ENCODE measurements around the gene GAREM1.
A peak's percentile ranks its signal among the peaks of the same experiment; 100 is the strongest.
"Not testable (repeated sequence)": the region's sequence is repeated elsewhere in the genome, so short reads cannot be mapped to it uniquely, and the experiment has no call there.

GAREM1 gene

GRCh38 chr18:32470714-32471633, at the start of gene GAREM1:
Gene GAREM1 (minus strand): TSS chr18:32470882. CDS start chr18:32470428, 454 bp downstream.
- DNase-seq (ENCODE audit: low read depth): peak; percentile 35

GRCh38 chr18:32511147-32511546, 40.5 kb upstream of the GAREM1 start:
- no peak for DNase-seq (ENCODE audit: low read depth)

GRCh38 chr18:32509111-32509510, 38.4 kb upstream of the GAREM1 start:
- no peak for DNase-seq (ENCODE audit: low read depth)

- DNase-seq (ENCODE audit: low read depth): no peak
These were observed 36.4 kb upstream of the GAREM1 start for GRCh38 chr18:32507093-32507492.

GRCh38 chr18:32502014-32502413, 31.3 kb upstream of the GAREM1 start:
- DNase-seq (ENCODE audit: low read depth): no peak

- DNase-seq (ENCODE audit: low read depth): not testable (repeated sequence)
These were observed 30.6 kb upstream of the GAREM1 start for GRCh38 chr18:32501242-32501641.

GRCh38 chr18:32483002-32483401, 12.3 kb upstream of the GAREM1 start:
- DNase-seq (ENCODE audit: low read depth): no peak

- no peak for DNase-seq (ENCODE audit: low read depth)
These were observed 11.4 kb upstream of the GAREM1 start for GRCh38 chr18:32482117-32482516.

GRCh38 chr18:32480581-32480980, 9.9 kb upstream of the GAREM1 start:
- DNase-seq (ENCODE audit: low read depth): no peak

GRCh38 chr18:32478807-32479206, 8.1 kb upstream of the GAREM1 start:
- DNase-seq (ENCODE audit: low read depth): no peak

- no peak for DNase-seq (ENCODE audit: low read depth)
These were observed 7.6 kb upstream of the GAREM1 start for GRCh38 chr18:32478317-32478716.

- DNase-seq (ENCODE audit: low read depth): no peak
These were observed 5.4 kb upstream of the GAREM1 start for GRCh38 chr18:32476106-32476505.

GRCh38 chr18:32475069-32475468, 4.4 kb upstream of the GAREM1 start:
- DNase-seq (ENCODE audit: low read depth): not testable (repeated sequence)

GRCh38 chr18:32473325-32473724, 2.6 kb upstream of the GAREM1 start:
- no peak for DNase-seq (ENCODE audit: low read depth)

GRCh38 chr18:32472841-32473240, 2.2 kb upstream of the GAREM1 start:
- DNase-seq (ENCODE audit: low read depth): no peak

GRCh38 chr18:32470460-32470713, 295 bp downstream of the GAREM1 start:
- DNase-seq (ENCODE audit: low read depth): no peak

GRCh38 chr18:32469691-32470459, 807 bp downstream of the GAREM1 start:
- no peak for DNase-seq (ENCODE audit: low read depth)

- DNase-seq (ENCODE audit: low read depth): no peak
These were observed 1.5 kb downstream of the GAREM1 start for GRCh38 chr18:32469190-32469651.

GRCh38 chr18:32468147-32468845, 2.4 kb downstream of the GAREM1 start:
- DNase-seq (ENCODE audit: low read depth): no peak

GRCh38 chr18:32461709-32462272, 8.9 kb downstream of the GAREM1 start:
- no peak for DNase-seq (ENCODE audit: low read depth)

- DNase-seq (ENCODE audit: low read depth): no peak
These were observed 10.4 kb downstream of the GAREM1 start for GRCh38 chr18:32460171-32460731.

Data from activated gamma-delta T cell treated with anti-CD3 and anti-CD28 coated beads, Interleukin-2, amount 50 U/mL, for 16 hours (primary cell).